NCI-H524 (cell line): ENCODE results near the gene NDRG2.

Source experiments
- DNase-seq, 2 experiments: peaks; one replicate each; lab custom pipeline; 2025; lab: John Stamatoyannopoulos, UW

Gene NDRG2

DNA sequence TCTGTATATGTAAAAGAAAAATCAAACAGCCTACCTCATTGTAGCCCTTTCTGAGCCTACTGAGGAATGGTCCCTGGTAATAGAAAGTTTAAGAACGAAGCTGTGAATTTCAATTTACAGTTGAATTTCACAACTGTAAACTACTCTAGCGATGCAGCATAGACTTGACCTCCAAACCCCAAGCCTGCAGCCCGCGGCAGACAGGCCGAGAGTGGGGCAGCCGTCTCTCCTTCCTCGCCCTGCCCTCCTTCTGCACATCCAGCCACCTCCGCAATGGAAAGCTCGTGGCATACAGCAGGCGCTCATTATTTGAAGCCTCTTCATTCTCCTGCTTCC, 54.2 kb downstream of the NDRG2 start:
- no peak for DNase-seq

- DNase-seq: no peak
These were observed 55.5 kb downstream of the NDRG2 start for GRCh38 chr14:20969336-20969735.
